ENCODE results near the gene GMEB1.
"Not testable (repeated sequence)": the region's sequence is repeated elsewhere in the genome, so short reads cannot be mapped to it uniquely, and the experiment has no call there.

GMEB1 gene

GRCh38 chr1:28720376-28720775, 51.8 kb downstream of the GMEB1 start:
- ATAC-seq: no peak
- Mint-ChIP-seq H3K9me3 (no peaks in the 10 kb centered on the region), H3K4me1 (no peaks in the 10 kb centered on the region), H3K4me3 (no peak overlapping the region), H3K27ac (peak overlapping the region in 1 of 2 donors; percentile 67), H3K27me3 (no peaks in the 10 kb centered on the region)
- no peak for DNase-seq

- H3K4me1 Mint-ChIP-seq, H3K4me3 Mint-ChIP-seq, H3K9me3 Mint-ChIP-seq, H3K27me3 Mint-ChIP-seq, DNase-seq, ATAC-seq, H3K27ac Mint-ChIP-seq: not testable (repeated sequence)
Observed at GRCh38 chr1:28721927-28722326, 53.3 kb downstream of the GMEB1 start.

GRCh38 chr1:28725365-28725764, 56.8 kb downstream of the GMEB1 start:
- H3K4me3 Mint-ChIP-seq, ATAC-seq, DNase-seq: not testable (repeated sequence)

GRCh38 chr1:28735961-28736449, 67.4 kb downstream of the GMEB1 start:
- Mint-ChIP-seq H3K9me3 (no peaks in the 10 kb centered on the region), H3K27ac (peak overlapping the region; percentile 98 to 100), H3K27me3 (no peaks in the 10 kb centered on the region), H3K4me1 (peaks cover 30% of the 10 kb centered on the region), H3K4me3 (peak overlapping the region; percentile 96 to 99)
- ATAC-seq (no peak), DNase-seq (no peak)

More at GRCh38 chr1:28725365-28725764, 56.8 kb downstream of the GMEB1 start:
- H3K9me3 Mint-ChIP-seq, H3K4me1 Mint-ChIP-seq, H3K27me3 Mint-ChIP-seq, H3K27ac Mint-ChIP-seq: not testable (repeated sequence)

GRCh38 chr1:28736450-28737306, 68.1 kb downstream of the GMEB1 start, which contains the start of gene YTHDF2:
TSS of gene YTHDF2 (plus strand) at chr1:28736940. CDS start at chr1:28737121, 181 bp downstream.
- H3K4me3 Mint-ChIP-seq: peak within 1 kb of the TSS; percentile 96 to 99
- ATAC-seq: peak; percentile 97
- peak; percentile 98 for DNase-seq
- no peaks in the 10 kb centered on the region for H3K9me3 Mint-ChIP-seq
- no peaks in the 10 kb centered on the region for H3K27me3 Mint-ChIP-seq
- peaks cover 37% of the 10 kb centered on the region for H3K4me1 Mint-ChIP-seq
- peak within 1 kb of the TSS; percentile 98 to 100 for H3K27ac Mint-ChIP-seq

GRCh38 chr1:28737307-28738132, 68.9 kb downstream of the GMEB1 start:
- peak overlapping the region; percentile 95 to 100 for H3K27ac Mint-ChIP-seq
- no peaks in the 10 kb centered on the region for H3K27me3 Mint-ChIP-seq
- ATAC-seq (peak; percentile 0), DNase-seq (peak in 1 of 2 donors; percentile 43)
- H3K4me1 Mint-ChIP-seq: peaks cover 45% of the 10 kb centered on the region
- H3K9me3 Mint-ChIP-seq: no peaks in the 10 kb centered on the region
- peak overlapping the region; percentile 96 to 99 for H3K4me3 Mint-ChIP-seq

GRCh38 chr1:28740118-28740517, 71.5 kb downstream of the GMEB1 start:
- peaks cover 71% of the 10 kb centered on the region for H3K4me1 Mint-ChIP-seq
- DNase-seq (no peak), ATAC-seq (no peak)
- H3K4me3 Mint-ChIP-seq: peak overlapping the region; percentile 96 to 99
- H3K9me3 Mint-ChIP-seq: no peaks in the 10 kb centered on the region
- no peaks in the 10 kb centered on the region for H3K27me3 Mint-ChIP-seq
- H3K27ac Mint-ChIP-seq: no peak overlapping the region

GRCh38 chr1:28744184-28744583, 75.6 kb downstream of the GMEB1 start:
- no peaks in the 10 kb centered on the region for H3K27me3 Mint-ChIP-seq
- peak overlapping the region in 1 of 2 donors; percentile 22 for H3K27ac Mint-ChIP-seq
- peaks cover 87% of the 10 kb centered on the region for H3K4me1 Mint-ChIP-seq
- H3K9me3 Mint-ChIP-seq: no peaks in the 10 kb centered on the region
- peak; percentile 91 for ATAC-seq
- DNase-seq: no peak
- peak overlapping the region; percentile 55 to 84 for H3K4me3 Mint-ChIP-seq

GRCh38 chr1:28745653-28746173, 77.1 kb downstream of the GMEB1 start:
- Mint-ChIP-seq H3K4me1 (peaks cover 92% of the 10 kb centered on the region), H3K27me3 (no peaks in the 10 kb centered on the region), H3K4me3 (peak overlapping the region in 1 of 2 donors; percentile 48), H3K9me3 (no peaks in the 10 kb centered on the region), H3K27ac (no peak overlapping the region)
- no peak for ATAC-seq
- no peak for DNase-seq

- H3K27me3 Mint-ChIP-seq: no peaks in the 10 kb centered on the region
- ATAC-seq (no peak), DNase-seq (no peak)
- H3K4me3 Mint-ChIP-seq: peak overlapping the region; percentile 17 to 19
- peaks cover 59% of the 10 kb centered on the region for H3K4me1 Mint-ChIP-seq
- peak overlapping the region; percentile 59 to 84 for H3K27ac Mint-ChIP-seq
- H3K9me3 Mint-ChIP-seq: no peaks in the 10 kb centered on the region
Observed at GRCh38 chr1:28750330-28750729, 81.7 kb downstream of the GMEB1 start.

- not testable (repeated sequence) for H3K27ac Mint-ChIP-seq, H3K4me3 Mint-ChIP-seq, DNase-seq, H3K9me3 Mint-ChIP-seq, H3K27me3 Mint-ChIP-seq, ATAC-seq
- H3K4me1 Mint-ChIP-seq: peaks cover 54% of the 10 kb centered on the region
Observed at GRCh38 chr1:28750771-28751294, 82.2 kb downstream of the GMEB1 start.

- H3K9me3 Mint-ChIP-seq: no peaks in the 10 kb centered on the region
Observed at GRCh38 chr1:28751315-28752060, 82.9 kb downstream of the GMEB1 start.

GRCh38 chr1:28755701-28756100, 87.1 kb downstream of the GMEB1 start:
- H3K4me1 Mint-ChIP-seq: peaks cover 26% of the 10 kb centered on the region
- H3K27me3 Mint-ChIP-seq: no peaks in the 10 kb centered on the region
- no peaks in the 10 kb centered on the region for H3K9me3 Mint-ChIP-seq
- DNase-seq (no peak), ATAC-seq (no peak)
- no peak overlapping the region for H3K4me3 Mint-ChIP-seq
- no peak overlapping the region for H3K27ac Mint-ChIP-seq

More at GRCh38 chr1:28751315-28752060, 82.9 kb downstream of the GMEB1 start:
- H3K4me3 Mint-ChIP-seq: peak overlapping the region in 1 of 2 donors; percentile 8
- ATAC-seq: no peak
- H3K4me1 Mint-ChIP-seq: peaks cover 47% of the 10 kb centered on the region
- no peaks in the 10 kb centered on the region for H3K27me3 Mint-ChIP-seq
- H3K27ac Mint-ChIP-seq: peak overlapping the region in 1 of 2 donors; percentile 43
- DNase-seq: no peak

- ATAC-seq (no peak), DNase-seq (no peak)
- Mint-ChIP-seq H3K27ac (no peak overlapping the region), H3K4me3 (peak overlapping the region in 1 of 2 donors; percentile 17), H3K27me3 (no peaks in the 10 kb centered on the region), H3K9me3 (no peaks in the 10 kb centered on the region), H3K4me1 (peaks cover 19% of the 10 kb centered on the region)
Observed at GRCh38 chr1:28756846-28757245, 88.3 kb downstream of the GMEB1 start.

All from stimulated activated naive CD8-positive, alpha-beta T cell treated with anti-CD3 and anti-CD28 coated beads, Interleukin-15, amount 100 ng/mL, for 72 hours (primary cell).